Karpas-422 (cell line): ENCODE measurements around the gene GRWD1. TPM values are rescaled to one million over a fixed set of nuclear protein-coding genes. Genes with fewer than 3 reads are reported as not detected.

Experiments used
- DNase-seq: peaks from one replicate; pipeline ENCODE4 v3.0.0-alpha.2; 2015
- H2AFZ ChIP-seq: fragments of 200-600 bp; sonication (generic); 2 replicates; pipeline ENCODE4 v1.6.1; 2014; ENCODE audit warnings: antibody characterized with exemption, low read length, mixed read lengths
- H3K27ac ChIP-seq: fragments of 200-600 bp; sonication (generic); 2 replicates; pipeline ENCODE4 v1.5.1; 2014; ENCODE audit warnings: mild to moderate bottlenecking, low read length, moderate library complexity
- H3K27me3 ChIP-seq: fragments of 200-600 bp; sonication (generic); 2 replicates; pipeline ENCODE4 v1.6.1; 2014; ENCODE audit warnings: low read length, mixed read lengths
- H3K36me3 ChIP-seq: fragments of 200-600 bp; sonication (generic); 2 replicates; pipeline ENCODE4 v1.6.1; 2014; ENCODE audit warnings: low read length, mixed read lengths; ENCODE audit not compliant: insufficient read depth
- H3K4me1 ChIP-seq: fragments of 200-600 bp; sonication (generic); 2 replicates; pipeline ENCODE4 v1.6.1; 2014; ENCODE audit warnings: mild to moderate bottlenecking, low read length, mixed read lengths
- H3K4me2 ChIP-seq: fragments of 200-600 bp; sonication (generic); 2 replicates; pipeline ENCODE4 v1.6.1; 2014; ENCODE audit warnings: low read length, low read depth, mild to moderate bottlenecking; ENCODE audit not compliant: poor library complexity, severe bottlenecking
- H3K4me3 ChIP-seq: fragments of 200-600 bp; sonication (generic); 2 replicates; pipeline ENCODE4 v1.5.1; 2014; ENCODE audit warnings: mild to moderate bottlenecking, antibody characterized with exemption, low read length, mixed read lengths
- H3K79me2 ChIP-seq: fragments of 200-600 bp; sonication (generic); 2 replicates; pipeline ENCODE4 v1.6.1; 2014; ENCODE audit warnings: mild to moderate bottlenecking, low read length, mixed read lengths
- H3K9ac ChIP-seq: fragments of 200-600 bp; sonication (generic); 2 replicates; pipeline ENCODE4 v1.6.0; 2014; ENCODE audit warnings: low read length
- H3K9me2 ChIP-seq: fragments of 200-600 bp; sonication (generic), shearing (Covaris generic); replicated peaks from 2 replicates; pipeline ENCODE4 v1.6.0; 2014; ENCODE audit warnings: mild to moderate bottlenecking, low read length, moderate library complexity; ENCODE audit not compliant: insufficient read depth
- H3K9me3 ChIP-seq: fragments of 300-700, 200-600 bp; sonication (generic); 2 replicates; pipeline ENCODE4 v1.6.1; 2014; ENCODE audit warnings: low read length, mixed read lengths
- H4K20me1 ChIP-seq: fragments of 200-600 bp; sonication (generic); 2 replicates; pipeline ENCODE4 v1.6.1; 2014; ENCODE audit warnings: mild to moderate bottlenecking, antibody characterized with exemption, low read length, low read depth; ENCODE audit not compliant: insufficient read depth
- total RNA-seq: library from RNA; depleted of rRNA; stranded (reverse); fragments of >200 nt; shearing (Covaris generic); gene quantifications from 2 replicates; pipeline ENCODE4 v1.2.3, GENCODE V29; 2014; ENCODE audit warnings: low replicate concordance

GRWD1 gene
- total RNA-seq, 1 experiment from 2014 or later, result 15.9 TPM

GRCh38 chr19:48450441-48450840, 4.7 kb downstream of the GRWD1 start:
- Histone ChIP-seq H3K27ac (no peak overlapping the region), H3K36me3 (peaks cover 18% of the 10 kb centered on the region), H4K20me1 (no peaks in the 10 kb centered on the region), H3K4me3 (no peak overlapping the region), H3K9me3 (no peaks in the 10 kb centered on the region), H3K79me2 (peaks cover 42% of the 10 kb centered on the region), H3K9me2 (no peaks in the 10 kb centered on the region), H3K4me1 (peaks cover 12% of the 10 kb centered on the region), H3K27me3 (no peaks in the 10 kb centered on the region), H3K4me2 (no peak overlapping the region), H2AFZ (no peak overlapping the region), H3K9ac (no peak overlapping the region)
- DNase-seq, result no peak

GRCh38 chr19:48450863-48451262, 5.1 kb downstream of the GRWD1 start:
- no peaks in the 10 kb centered on the region for H3K9me2 ChIP-seq
- H2AFZ ChIP-seq, result no peak overlapping the region
- no peak overlapping the region for H3K4me3 ChIP-seq
- no peak overlapping the region for H3K9ac ChIP-seq
- no peaks in the 10 kb centered on the region for H4K20me1 ChIP-seq
- peaks cover 12% of the 10 kb centered on the region for H3K4me1 ChIP-seq
- H3K36me3 ChIP-seq, result peaks cover 18% of the 10 kb centered on the region
- H3K27me3 ChIP-seq, result no peaks in the 10 kb centered on the region
- DNase-seq, result no peak
- H3K4me2 ChIP-seq, result no peak overlapping the region
- peaks cover 42% of the 10 kb centered on the region for H3K79me2 ChIP-seq
- H3K27ac ChIP-seq, result no peak overlapping the region
- H3K9me3 ChIP-seq, result no peaks in the 10 kb centered on the region

- Histone ChIP-seq H3K9ac (no peak overlapping the region), H3K27ac (no peak overlapping the region), H3K4me1 (peaks cover 9% of the 10 kb centered on the region), H4K20me1 (no peaks in the 10 kb centered on the region), H3K36me3 (peaks cover 23% of the 10 kb centered on the region), H3K27me3 (no peaks in the 10 kb centered on the region), H3K79me2 (peaks cover 35% of the 10 kb centered on the region), H2AFZ (no peak overlapping the region), H3K4me3 (no peak overlapping the region), H3K9me3 (no peaks in the 10 kb centered on the region), H3K9me2 (no peaks in the 10 kb centered on the region), H3K4me2 (no peak overlapping the region)
- DNase-seq, result no peak
Observed at GRCh38 chr19:48451624-48452023, 5.8 kb downstream of the GRWD1 start.

GRCh38 chr19:48452289-48453190, 6.8 kb downstream of the GRWD1 start:
- H2AFZ ChIP-seq, result no peak overlapping the region
- no peaks in the 10 kb centered on the region for H3K9me3 ChIP-seq
- H3K4me2 ChIP-seq, result no peak overlapping the region
- H3K9ac ChIP-seq, result no peak overlapping the region
- no peak for DNase-seq
- H3K27me3 ChIP-seq, result no peaks in the 10 kb centered on the region
- peaks cover 2% of the 10 kb centered on the region; the same call in 1 of the 2 replicates for H3K4me1 ChIP-seq
- H3K79me2 ChIP-seq, result peaks cover 30% of the 10 kb centered on the region
- H3K4me3 ChIP-seq, result no peak overlapping the region
- peaks cover 25% of the 10 kb centered on the region for H3K36me3 ChIP-seq
- H3K9me2 ChIP-seq, result no peaks in the 10 kb centered on the region
- H3K27ac ChIP-seq, result no peak overlapping the region
- no peaks in the 10 kb centered on the region for H4K20me1 ChIP-seq

- H2AFZ ChIP-seq, result no peak overlapping the region
- H3K27ac ChIP-seq, result no peak overlapping the region
- no peak overlapping the region for H3K9ac ChIP-seq
- H3K36me3 ChIP-seq, result peaks cover 12% of the 10 kb centered on the region
- no peak for DNase-seq
- no peaks in the 10 kb centered on the region for H3K27me3 ChIP-seq
- H3K79me2 ChIP-seq, result peaks cover 16% of the 10 kb centered on the region; the same call in 1 of the 2 replicates
- H3K4me1 ChIP-seq, result no peaks in the 10 kb centered on the region
- H3K4me3 ChIP-seq, result no peak overlapping the region
- H3K9me2 ChIP-seq, result no peaks in the 10 kb centered on the region
- no peaks in the 10 kb centered on the region for H4K20me1 ChIP-seq
- H3K4me2 ChIP-seq, result no peak overlapping the region
- H3K9me3 ChIP-seq, result no peaks in the 10 kb centered on the region
Observed at GRCh38 chr19:48454150-48454730, 8.5 kb downstream of the GRWD1 start.

- no peaks in the 10 kb centered on the region for H3K27me3 ChIP-seq
- no peak within 1 kb of the TSS for H3K9ac ChIP-seq
- H4K20me1 ChIP-seq, result no peaks in the 10 kb centered on the region
- H3K4me1 ChIP-seq, result no peaks in the 10 kb centered on the region
- H3K27ac ChIP-seq, result no peak within 1 kb of the TSS
- no peak for DNase-seq
- H3K79me2 ChIP-seq, result peaks cover 16% of the 10 kb centered on the region; the same call in 1 of the 2 replicates
- H3K9me2 ChIP-seq, result no peaks in the 10 kb centered on the region
- peaks cover 12% of the 10 kb centered on the region for H3K36me3 ChIP-seq
- no peak within 1 kb of the TSS for H2AFZ ChIP-seq
- no peaks in the 10 kb centered on the region for H3K9me3 ChIP-seq
- H3K4me2 ChIP-seq, result no peak within 1 kb of the TSS
- H3K4me3 ChIP-seq, result no peak within 1 kb of the TSS
Observed at GRCh38 chr19:48455171-48455907, 9.6 kb downstream of the GRWD1 start, which contains the start of gene KCNJ14. Gene KCNJ14 (plus strand): TSS chr19:48455574. CDS start chr19:48461725, 6,151 bp downstream.

- peaks cover 12% of the 10 kb centered on the region for H3K36me3 ChIP-seq
- no peak overlapping the region for H3K4me2 ChIP-seq
- H3K9me2 ChIP-seq, result no peaks in the 10 kb centered on the region
- no peak overlapping the region for H3K9ac ChIP-seq
- no peaks in the 10 kb centered on the region for H3K9me3 ChIP-seq
- no peak overlapping the region for H2AFZ ChIP-seq
- no peaks in the 10 kb centered on the region for H3K27me3 ChIP-seq
- DNase-seq, result no peak
- no peaks in the 10 kb centered on the region for H4K20me1 ChIP-seq
- H3K4me3 ChIP-seq, result no peak overlapping the region
- peaks cover 16% of the 10 kb centered on the region; the same call in 1 of the 2 replicates for H3K79me2 ChIP-seq
- H3K27ac ChIP-seq, result no peak overlapping the region
- no peaks in the 10 kb centered on the region for H3K4me1 ChIP-seq
Observed at GRCh38 chr19:48455908-48456562, 10.3 kb downstream of the GRWD1 start.
